Suprapubic skin (tissue), 4 donors: ENCODE results near the gene LHX5. TPM values are rescaled to one million over a fixed set of nuclear protein-coding genes. Genes with fewer than 3 reads are reported as not detected.

Experiments used
- DNase-seq, 2 donors: peaks; one replicate each; pipeline ENCODE4 v3.0.0-alpha.2; 2019; ENCODE audit warnings: low spot score in 2 of 2
- H3K27ac ChIP-seq: fragments of 200-600 bp; sonication (generic); one replicate; pipeline ENCODE4 v1.5.1; 2019
- H3K27me3 ChIP-seq: fragments of 200-600 bp; sonication (generic); one replicate; pipeline ENCODE4 v1.5.1; 2019
- H3K36me3 ChIP-seq: fragments of 200-600 bp; sonication (generic); one replicate; pipeline ENCODE4 v1.5.1; 2019
- H3K4me1 ChIP-seq: fragments of 200-600 bp; sonication (generic); one replicate; pipeline ENCODE4 v1.5.1; 2019
- H3K4me3 ChIP-seq: fragments of 200-600 bp; sonication (generic); one replicate; pipeline ENCODE4 v1.5.1; 2019; ENCODE audit warnings: mild to moderate bottlenecking
- H3K9me3 ChIP-seq: fragments of 200-600 bp; sonication (generic); one replicate; pipeline ENCODE4 v1.5.1; 2019
- CTCF ChIP-seq, 2 donors: fragments of 200-600 bp in 1 of 2; fragments of 450-650 bp in 1 of 2; sonication (generic) in 1 of 2; IDR thresholded peaks; one replicate each; pipeline ENCODE4 v1.5.1; 2016 to 2019; ENCODE audit warnings: antibody characterized with exemption in 2 of 2, mild to moderate bottlenecking in 1 of 2, moderate library complexity in 1 of 2
- EP300 ChIP-seq: sonication (generic); formaldehyde crosslinking; IDR thresholded peaks from one replicate; pipeline ENCODE4 v1.6.1; 2017; ENCODE audit warnings: antibody characterized with exemption
- POLR2A ChIP-seq, 2 donors: fragments of 450-650 bp; IDR thresholded peaks; one replicate each; pipeline ENCODE4 v1.6.1; 2017; ENCODE audit warnings: antibody characterized with exemption in 2 of 2, mild to moderate bottlenecking in 2 of 2, moderate library complexity in 2 of 2
- POLR2AphosphoS5 ChIP-seq, 3 donors: sonication (generic); formaldehyde crosslinking; IDR thresholded peaks; one replicate each; pipeline ENCODE4 v1.6.1; 2017; ENCODE audit warnings: antibody characterized with exemption in 3 of 3
- WGBS: methylation state at CpG from one replicate; pipeline ENCODE4 v1.1.5; 2018; 5-methylcytosine and 5-hydroxymethylcytosine counted together
- total RNA-seq, 4 donors: library from RNA; depleted of rRNA; stranded (reverse); fragments of >200 nt; gene quantifications; one replicate each; pipeline ENCODE4 v1.1.0, GENCODE V29; 2016

The LHX5 gene
- total RNA-seq: not detected

GRCh38 chr12:113471619-113472171, at the start of gene LHX5:
Gene LHX5 (minus strand): TSS chr12:113471871. CDS start chr12:113471498, 373 bp downstream.
- Histone ChIP-seq H3K27ac (no peak within 1 kb of the TSS), H3K4me3 (no peak within 1 kb of the TSS), H3K9me3 (no peaks in the 10 kb centered on the region), H3K36me3 (no peaks in the 10 kb centered on the region), H3K27me3 (peaks cover 100% of the 10 kb centered on the region), H3K4me1 (peaks cover 16% of the 10 kb centered on the region)
- no peak for DNase-seq
- TF ChIP-seq POLR2AphosphoS5 (IDR thresholded peaks at IDR 0.05) (no peak), CTCF (IDR thresholded peaks at IDR 0.05) (no peak), POLR2A (IDR thresholded peaks at IDR 0.05) (no peak), EP300 (no peak)
- WGBS: 5% methylated on average over 20 of the region's 43 CpGs

- Histone ChIP-seq H3K9me3 (peaks cover 3% of the 10 kb centered on the region), H3K36me3 (no peaks in the 10 kb centered on the region), H3K27me3 (peaks cover 85% of the 10 kb centered on the region), H3K4me1 (peaks cover 9% of the 10 kb centered on the region), H3K4me3 (no peak overlapping the region), H3K27ac (no peak overlapping the region)
- WGBS: 2% methylated on average over 24 of the region's 40 CpGs
- no peak for TF ChIP-seq EP300
- no peak for TF ChIP-seq POLR2A (IDR thresholded peaks at IDR 0.05)
- TF ChIP-seq POLR2AphosphoS5 (IDR thresholded peaks at IDR 0.05): no peak
- no peak for TF ChIP-seq CTCF (IDR thresholded peaks at IDR 0.05)
- DNase-seq: no peak
These were observed 48.0 kb upstream of the LHX5 start for GRCh38 chr12:113519464-113520307.

- DNase-seq: no peak
- H3K9me3 ChIP-seq: peaks cover 3% of the 10 kb centered on the region
- TF ChIP-seq POLR2AphosphoS5 (IDR thresholded peaks at IDR 0.05): no peak
- WGBS: 4% methylated on average over 31 of the region's 31 CpGs
- no peaks in the 10 kb centered on the region for H3K36me3 ChIP-seq
- peaks cover 95% of the 10 kb centered on the region for H3K27me3 ChIP-seq
- H3K4me3 ChIP-seq: no peak overlapping the region
- no peak overlapping the region for H3K27ac ChIP-seq
- H3K4me1 ChIP-seq: peaks cover 9% of the 10 kb centered on the region
These were observed 43.6 kb upstream of the LHX5 start for GRCh38 chr12:113515082-113515856.

GRCh38 chr12:113514602-113515001, 42.9 kb upstream of the LHX5 start:
- no peak overlapping the region for H3K4me3 ChIP-seq
- peaks cover 95% of the 10 kb centered on the region for H3K27me3 ChIP-seq
- no peak for DNase-seq
- TF ChIP-seq POLR2A (IDR thresholded peaks at IDR 0.05): no peak
- TF ChIP-seq EP300: no peak
- TF ChIP-seq POLR2AphosphoS5 (IDR thresholded peaks at IDR 0.05): no peak
- TF ChIP-seq CTCF (IDR thresholded peaks at IDR 0.05): no peak
- H3K36me3 ChIP-seq: no peaks in the 10 kb centered on the region
- H3K27ac ChIP-seq: no peak overlapping the region
- WGBS: 37% methylated on average over 8 of the region's 8 CpGs
- H3K9me3 ChIP-seq: peaks cover 3% of the 10 kb centered on the region
- H3K4me1 ChIP-seq: peaks cover 4% of the 10 kb centered on the region

- no peak for DNase-seq
- no peak for TF ChIP-seq EP300
- no peak for TF ChIP-seq CTCF (IDR thresholded peaks at IDR 0.05)
- WGBS: 34% methylated on average over 3 of the region's 3 CpGs
- Histone ChIP-seq H3K4me3 (no peak overlapping the region), H3K36me3 (no peaks in the 10 kb centered on the region), H3K27ac (no peak overlapping the region), H3K4me1 (peaks cover 4% of the 10 kb centered on the region), H3K9me3 (no peaks in the 10 kb centered on the region), H3K27me3 (peaks cover 90% of the 10 kb centered on the region)
These were observed 40.9 kb upstream of the LHX5 start for GRCh38 chr12:113512568-113512967.
